Activated CD8-positive, alpha-beta T cell treated with anti-CD3 and anti-CD28 coated beads for 36 hours (primary cell): Measurements from ENCODE around the gene COLEC12. TPM values are rescaled to one million over a fixed set of nuclear protein-coding genes. Genes with fewer than 3 reads are reported as not detected.

Experiments
- ATAC-seq: fragments of 200-7000 bp; cut with Tn5 transposase; one replicate; pipeline ENCODE4 v1.10.0; 2021; ENCODE audit warnings: mild to moderate bottlenecking, moderate library complexity
- CTCF ChIA-PET: fragments of 350-600 bp; sonication (Branson Sonifier 250); formaldehyde crosslinking; loops from one replicate; lab custom pipeline; 2021; ENCODE audit warnings: antibody characterized with exemption; lab: Charles Lee
- POLR2A ChIA-PET: fragments of 350-600 bp; sonication (Branson Sonifier 250); formaldehyde crosslinking; loops from one replicate; lab custom pipeline; 2021; ENCODE audit warnings: antibody characterized with exemption; lab: Charles Lee
- DNase-seq: peaks from one replicate; pipeline ENCODE4 v3.0.0-alpha.2; 2020
- H3K27ac Mint-ChIP-seq: one replicate; pipeline ENCODE4 v1.8.0; 2021; ENCODE audit warnings: mild to moderate bottlenecking, mixed read lengths
- H3K27me3 Mint-ChIP-seq: one replicate; pipeline ENCODE4 v1.8.0; 2021; ENCODE audit warnings: mixed read lengths
- H3K36me3 Mint-ChIP-seq: one replicate; pipeline ENCODE4 v1.8.0; 2021; ENCODE audit warnings: low read depth, mixed read lengths
- H3K4me1 Mint-ChIP-seq: one replicate; pipeline ENCODE4 v1.8.0; 2021; ENCODE audit warnings: low read depth, mixed read lengths
- H3K4me3 Mint-ChIP-seq: one replicate; pipeline ENCODE4 v1.8.0; 2021; ENCODE audit warnings: mild to moderate bottlenecking, moderate library complexity, mixed read lengths
- H3K9me3 Mint-ChIP-seq: one replicate; pipeline ENCODE4 v1.8.0; 2021; ENCODE audit warnings: mixed read lengths
- intact Hi-C: fragments of 100-400 bp; cut with micrococcal nuclease; formaldehyde crosslinking; loops from one replicate; pipeline ENCODE4 v1.10.0; 2022
- total RNA-seq, 2 experiments: library from RNA; stranded (reverse); gene quantifications; one replicate each; pipeline ENCODE4 v1.2.3, GENCODE V29; 2021
- TF ChIP-seq, protein P1 (sequence below): fragments of 200-600 bp; IDR thresholded peaks from one replicate; pipeline ENCODE4 v1.8.0; 2022; ENCODE audit warnings: antibody characterized with exemption, mild to moderate bottlenecking

The COLEC12 gene
- total RNA-seq, 2 experiments from 2014 or later, result not detected

DNA sequence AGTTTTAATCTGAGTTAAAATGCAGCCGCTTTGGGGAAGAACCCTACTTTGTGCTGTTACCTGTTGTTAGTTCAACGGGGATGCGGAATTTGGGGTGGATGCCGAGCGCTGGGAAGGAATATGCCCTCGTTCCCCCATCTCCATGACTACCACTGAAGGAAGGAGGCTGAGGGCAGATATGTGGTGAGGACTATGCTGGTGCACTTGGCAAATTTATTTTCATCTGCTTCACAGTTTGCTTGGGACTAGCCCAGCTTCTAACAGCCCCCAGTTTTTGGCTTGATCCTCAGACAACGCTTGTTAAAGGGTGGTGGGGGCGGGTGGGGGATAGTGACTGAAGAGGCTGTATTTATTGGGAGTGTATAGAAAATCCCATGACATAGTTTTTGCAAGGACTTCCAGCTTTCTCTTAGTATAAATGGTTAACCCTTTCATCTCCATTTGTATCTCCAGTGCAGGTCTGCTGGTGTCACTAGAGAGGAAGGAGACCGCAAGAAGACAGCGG is 100.8 kb downstream of the COLEC12 start:
- Mint-ChIP-seq H3K4me3 (no peak overlapping the region), H3K4me1 (no peaks in the 10 kb centered on the region), H3K27ac (no peak overlapping the region), H3K36me3 (no peaks in the 10 kb centered on the region), H3K27me3 (no peaks in the 10 kb centered on the region), H3K9me3 (no peaks in the 10 kb centered on the region)
- CTCF ChIA-PET, result no interaction called here
- TF ChIP-seq, protein P1, sequence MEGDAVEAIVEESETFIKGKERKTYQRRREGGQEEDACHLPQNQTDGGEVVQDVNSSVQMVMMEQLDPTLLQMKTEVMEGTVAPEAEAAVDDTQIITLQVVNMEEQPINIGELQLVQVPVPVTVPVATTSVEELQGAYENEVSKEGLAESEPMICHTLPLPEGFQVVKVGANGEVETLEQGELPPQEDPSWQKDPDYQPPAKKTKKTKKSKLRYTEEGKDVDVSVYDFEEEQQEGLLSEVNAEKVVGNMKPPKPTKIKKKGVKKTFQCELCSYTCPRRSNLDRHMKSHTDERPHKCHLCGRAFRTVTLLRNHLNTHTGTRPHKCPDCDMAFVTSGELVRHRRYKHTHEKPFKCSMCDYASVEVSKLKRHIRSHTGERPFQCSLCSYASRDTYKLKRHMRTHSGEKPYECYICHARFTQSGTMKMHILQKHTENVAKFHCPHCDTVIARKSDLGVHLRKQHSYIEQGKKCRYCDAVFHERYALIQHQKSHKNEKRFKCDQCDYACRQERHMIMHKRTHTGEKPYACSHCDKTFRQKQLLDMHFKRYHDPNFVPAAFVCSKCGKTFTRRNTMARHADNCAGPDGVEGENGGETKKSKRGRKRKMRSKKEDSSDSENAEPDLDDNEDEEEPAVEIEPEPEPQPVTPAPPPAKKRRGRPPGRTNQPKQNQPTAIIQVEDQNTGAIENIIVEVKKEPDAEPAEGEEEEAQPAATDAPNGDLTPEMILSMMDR, result no peak
- POLR2A ChIA-PET, result no interaction called here
- DNase-seq, result no peak
- no peak for ATAC-seq
- intact Hi-C loops, result no loop called here

DNA sequence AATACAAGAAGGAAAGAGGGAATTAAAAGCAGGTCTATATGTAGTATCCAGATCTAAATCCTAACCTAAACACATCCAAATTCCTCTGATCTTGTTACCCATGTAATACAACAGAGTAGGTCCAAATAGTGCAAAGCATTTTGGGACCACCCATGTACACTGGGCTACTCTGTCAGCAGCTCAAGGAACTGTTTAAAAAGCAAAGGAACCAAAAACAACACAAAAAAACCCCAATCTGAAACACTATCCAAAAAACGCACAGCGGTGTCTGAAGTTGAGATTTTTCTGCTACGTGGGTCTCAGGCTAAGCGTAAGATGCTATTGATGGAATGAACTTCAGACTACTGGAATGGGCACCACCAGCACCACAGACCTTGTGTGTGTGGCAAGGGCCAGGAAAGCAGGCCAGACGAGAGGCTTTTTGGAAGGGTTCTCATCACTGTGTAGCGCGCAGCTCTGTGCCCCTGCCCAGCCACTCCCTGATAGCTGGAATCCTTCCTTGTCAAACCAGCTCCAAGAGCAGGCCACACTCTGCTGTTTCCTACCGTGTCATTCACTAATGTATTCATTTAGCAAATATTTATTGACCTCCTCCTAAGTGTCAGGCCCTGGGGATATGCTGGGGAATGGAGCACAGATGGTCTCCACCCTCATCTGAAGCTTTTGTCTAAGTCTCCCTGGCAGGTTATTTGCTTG is 101.4 kb downstream of the COLEC12 start:
- Mint-ChIP-seq H3K27ac (no peak overlapping the region), H3K4me1 (no peaks in the 10 kb centered on the region), H3K4me3 (no peak overlapping the region), H3K36me3 (no peaks in the 10 kb centered on the region), H3K9me3 (no peaks in the 10 kb centered on the region), H3K27me3 (no peaks in the 10 kb centered on the region)
- ChIA-PET POLR2A (no interaction called here), CTCF (no interaction called here)
- DNase-seq (no peak), ATAC-seq (no peak)
- intact Hi-C loops, result no loop called here
- TF ChIP-seq, protein P1, result no peak

DNA sequence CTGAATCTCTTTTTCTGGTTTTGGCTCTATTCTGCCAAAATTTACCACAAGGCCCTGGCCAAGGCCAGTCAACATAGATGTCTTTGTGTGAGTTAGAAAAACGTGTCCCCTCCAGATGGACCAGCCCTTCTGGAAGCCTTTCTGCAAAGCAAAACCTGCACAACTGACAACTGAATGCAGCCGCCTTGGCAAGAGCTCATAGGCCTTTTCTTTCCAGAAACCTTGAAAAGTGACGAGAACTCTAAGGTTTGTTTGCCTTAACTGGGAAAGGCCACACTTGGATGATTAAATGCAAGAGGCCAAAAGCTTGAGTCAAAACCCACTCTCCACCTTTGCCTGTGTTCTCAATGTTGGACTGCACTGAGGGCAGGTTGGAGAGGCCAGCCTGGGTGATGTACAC is 103.9 kb downstream of the COLEC12 start:
- H3K27ac Mint-ChIP-seq, result no peak overlapping the region
- H3K9me3 Mint-ChIP-seq, result no peaks in the 10 kb centered on the region
- ATAC-seq (no peak), DNase-seq (no peak)
- no peak overlapping the region for H3K4me3 Mint-ChIP-seq
- intact Hi-C loops, result no loop called here
- TF ChIP-seq, protein P1, result no peak
- CTCF ChIA-PET, result no interaction called here
- H3K4me1 Mint-ChIP-seq, result no peaks in the 10 kb centered on the region
- POLR2A ChIA-PET, result no interaction called here
- no peaks in the 10 kb centered on the region for H3K36me3 Mint-ChIP-seq
- H3K27me3 Mint-ChIP-seq, result no peaks in the 10 kb centered on the region

DNA sequence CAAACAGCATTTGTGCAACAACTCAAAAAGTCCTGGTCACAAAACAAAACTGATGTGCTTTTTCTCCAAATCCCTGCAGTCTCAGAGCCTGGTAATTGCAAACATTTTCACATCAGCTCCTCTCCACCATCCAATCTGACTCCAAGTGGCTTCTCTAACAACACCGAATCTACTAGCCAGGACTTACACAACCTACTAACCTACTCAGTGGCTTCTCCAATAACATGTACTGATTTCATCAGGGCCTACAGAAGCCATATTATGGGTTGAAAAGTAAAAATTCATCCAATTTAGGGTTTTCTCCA is 104.3 kb downstream of the COLEC12 start:
- H3K4me3 Mint-ChIP-seq, result no peak overlapping the region
- DNase-seq (no peak), ATAC-seq (no peak)
- no peaks in the 10 kb centered on the region for H3K27me3 Mint-ChIP-seq
- H3K27ac Mint-ChIP-seq, result no peak overlapping the region
- intact Hi-C loops, result no loop called here
- CTCF ChIA-PET, result no interaction called here
- H3K4me1 Mint-ChIP-seq, result no peaks in the 10 kb centered on the region
- POLR2A ChIA-PET, result no interaction called here
- no peaks in the 10 kb centered on the region for H3K36me3 Mint-ChIP-seq
- H3K9me3 Mint-ChIP-seq, result no peaks in the 10 kb centered on the region
- TF ChIP-seq, protein P1, result no peak

DNA sequence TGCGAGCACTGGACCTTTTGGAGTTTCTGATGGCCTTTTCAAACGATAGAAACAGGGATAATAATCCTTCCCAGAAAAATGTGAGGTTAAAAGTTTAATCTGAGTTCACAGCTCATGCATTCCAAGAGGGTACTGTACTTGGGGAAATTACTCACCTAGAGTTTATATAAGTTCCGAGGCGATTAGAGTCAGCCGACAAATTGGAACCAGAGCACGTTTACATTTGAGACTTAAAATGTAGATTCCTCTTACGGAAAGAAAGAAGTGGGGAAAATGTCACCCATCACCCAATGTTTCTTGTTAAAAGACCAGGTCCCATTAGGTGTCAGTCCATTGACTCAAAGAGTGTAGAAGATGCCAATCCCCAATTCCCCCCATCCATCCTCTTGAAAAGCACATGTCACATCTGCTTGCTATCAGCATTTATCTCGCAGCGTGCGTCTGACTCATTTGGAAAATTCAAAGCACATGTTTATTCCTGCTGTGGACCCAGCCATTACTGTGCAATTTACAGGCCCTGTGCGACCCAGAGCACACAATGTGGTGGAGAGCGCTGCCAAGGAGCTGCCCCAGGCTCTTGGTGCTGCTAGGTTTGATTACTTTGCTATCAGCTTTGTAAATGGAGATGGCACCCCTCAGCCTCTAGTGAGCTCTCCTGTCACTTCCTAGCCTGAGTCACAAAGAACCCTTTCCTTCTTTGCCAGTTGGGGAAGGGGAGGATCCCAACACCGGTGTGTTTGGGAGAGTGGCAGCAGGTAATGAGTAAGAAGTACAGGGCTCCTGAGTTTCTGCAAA is 104.8 kb downstream of the COLEC12 start:
- Mint-ChIP-seq H3K9me3 (no peaks in the 10 kb centered on the region), H3K4me3 (no peak overlapping the region), H3K4me1 (no peaks in the 10 kb centered on the region), H3K36me3 (no peaks in the 10 kb centered on the region), H3K27ac (no peak overlapping the region), H3K27me3 (no peaks in the 10 kb centered on the region)
- ATAC-seq (no peak), DNase-seq (no peak)
- CTCF ChIA-PET, result no interaction called here
- POLR2A ChIA-PET, result no interaction called here
- intact Hi-C loops, result no loop called here
- TF ChIP-seq, protein P1, result no peak
